Stomach (tissue), 4 donors: ENCODE measurements around the gene RAB40A.

Experiments
- CTCF ChIP-seq, 7 experiments: fragments of 450-650 bp in 4 of 7; fragments of 200-600 bp in 3 of 7; sonication (generic) in 3 of 7; IDR thresholded peaks; one replicate each; pipeline ENCODE4 v1.5.1; 2016 to 2019; ENCODE audit warnings: antibody characterized with exemption in 7 of 7, control low read depth in 2 of 7, mild to moderate bottlenecking in 1 of 7
- EP300 ChIP-seq: sonication (generic); formaldehyde crosslinking; IDR thresholded peaks from one replicate; pipeline ENCODE4 v1.6.1; 2017; ENCODE audit warnings: antibody characterized with exemption
- POLR2A ChIP-seq, 4 donors: fragments of 450-650 bp; IDR thresholded peaks; one replicate each; pipeline ENCODE4 v1.6.1; 2016; ENCODE audit warnings: antibody characterized with exemption in 4 of 4, control low read depth in 2 of 4, mild to moderate bottlenecking in 1 of 4, moderate library complexity in 1 of 4
- POLR2AphosphoS5 ChIP-seq, 3 donors: sonication (generic); formaldehyde crosslinking; IDR thresholded peaks; one replicate each; pipeline ENCODE4 v1.6.1; 2016; ENCODE audit warnings: antibody characterized with exemption in 3 of 3

- TF ChIP-seq CTCF (IDR thresholded peaks at IDR 0.05): no peak
- no peak for TF ChIP-seq EP300
- TF ChIP-seq POLR2A (IDR thresholded peaks at IDR 0.05): no peak
- TF ChIP-seq POLR2AphosphoS5 (IDR thresholded peaks at IDR 0.05): no peak
Observed at GRCh38 chrX:103503163-103503852, 16.0 kb downstream of the RAB40A start.
